NCI-H128 (cell line): ENCODE measurements around the gene TDG.
"Not testable (repeated sequence)": the region's sequence is repeated elsewhere in the genome, so short reads cannot be mapped to it uniquely, and the experiment has no call there.

Source experiments
- DNase-seq: peaks from one replicate; lab custom pipeline; 2025; ENCODE audit not compliant: unreplicated experiment; lab: John Stamatoyannopoulos, UW

Gene TDG

DNA sequence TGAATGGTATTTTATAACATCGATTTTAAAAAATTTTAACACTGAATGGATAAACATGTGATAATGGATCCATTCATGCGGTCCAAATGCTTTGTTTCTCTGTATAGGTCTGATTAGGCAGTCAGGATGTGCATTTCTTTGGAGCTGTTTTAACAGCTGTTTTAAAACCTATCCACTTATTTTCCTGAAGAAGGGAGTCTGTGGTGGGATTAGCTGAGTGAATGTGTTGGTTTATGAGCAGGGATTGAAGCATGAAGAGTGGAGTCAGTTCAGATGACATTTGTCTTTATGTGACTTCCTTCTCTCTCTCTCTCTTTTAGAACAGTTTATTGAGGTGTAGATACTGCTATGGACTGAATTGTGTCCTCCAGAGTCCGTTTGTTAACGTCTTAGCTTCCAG lies 46.7 kb downstream of the TDG start:
- DNase-seq = no peak

DNA sequence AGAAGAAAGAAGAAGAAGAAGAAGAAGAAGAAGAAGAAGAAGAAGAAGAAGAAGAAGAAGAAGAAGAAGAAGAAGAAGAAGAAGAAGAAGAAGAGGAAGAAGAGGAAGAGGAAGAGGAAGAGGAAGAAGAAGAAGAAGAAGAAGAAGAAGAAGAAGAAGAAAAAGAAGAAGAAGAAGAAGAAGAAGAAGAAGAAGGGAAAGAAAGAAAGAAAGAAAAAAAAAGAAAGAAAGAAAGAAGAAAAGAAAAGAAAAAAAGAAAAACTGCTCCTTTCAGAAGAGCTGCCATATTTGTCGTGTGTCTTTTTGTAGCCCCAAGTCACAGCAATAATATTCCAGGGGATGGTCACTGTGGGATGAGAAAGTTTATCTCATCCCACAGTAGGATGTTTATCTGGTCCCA lies 56.2 kb downstream of the TDG start:
- DNase-seq = not testable (repeated sequence)

DNA sequence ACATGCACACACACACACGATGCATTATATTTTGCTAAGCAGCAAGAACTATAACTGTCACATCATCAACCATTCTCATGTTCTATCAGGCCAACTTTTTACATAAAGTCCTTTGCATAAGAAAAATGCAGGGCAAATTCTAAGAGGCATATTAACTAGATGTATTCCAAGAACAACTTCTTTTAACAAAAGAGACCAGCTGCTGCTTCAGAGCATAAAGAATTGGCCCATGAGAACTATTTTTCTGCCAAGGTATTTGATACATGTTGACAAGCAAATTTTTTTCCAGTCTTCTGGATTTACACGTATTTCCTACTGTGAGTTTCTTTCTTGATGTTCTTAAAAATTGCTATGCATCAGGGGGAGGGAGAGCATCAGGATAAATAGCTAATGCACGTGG lies 57.1 kb downstream of the TDG start:
- DNase-seq = no peak

DNA sequence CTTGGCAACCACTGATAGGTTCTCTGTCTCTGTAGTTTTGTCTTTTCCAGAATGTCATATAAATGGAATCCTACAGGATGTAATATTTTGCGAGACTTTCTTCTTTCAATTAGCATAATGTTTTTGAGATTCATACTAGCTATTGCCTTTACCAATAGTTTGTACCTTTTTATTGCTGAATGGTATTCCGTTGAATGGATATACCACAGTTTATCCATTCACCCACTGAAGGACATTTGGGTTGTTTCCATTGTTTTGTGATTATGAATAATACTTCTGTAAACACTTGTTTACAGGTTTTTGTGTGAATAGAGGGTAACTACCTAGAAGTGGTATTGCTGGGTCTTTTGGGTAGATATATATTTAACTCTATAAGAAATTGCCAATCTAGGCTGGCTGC lies 58.0 kb downstream of the TDG start:
- DNase-seq = no peak

DNA sequence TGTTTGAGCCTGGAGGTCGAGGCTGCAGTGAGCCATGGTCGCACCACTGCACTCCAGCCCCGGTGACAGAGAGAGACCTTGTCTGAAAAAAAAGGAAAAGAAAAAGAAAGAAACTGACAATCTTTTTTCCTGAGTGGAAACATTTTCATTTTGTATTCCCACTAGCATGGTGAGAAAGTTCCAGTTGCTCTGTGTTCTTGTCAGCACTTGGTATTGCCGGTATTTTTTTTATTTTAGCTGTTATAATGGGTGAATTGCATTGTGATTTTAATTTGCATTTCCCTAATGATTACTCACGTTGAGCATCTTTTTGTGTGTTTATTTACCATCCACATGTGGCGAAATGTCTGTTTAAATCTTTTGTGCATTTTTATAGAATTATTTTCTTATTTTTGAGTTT lies 58.7 kb downstream of the TDG start:
- DNase-seq = no peak

DNA sequence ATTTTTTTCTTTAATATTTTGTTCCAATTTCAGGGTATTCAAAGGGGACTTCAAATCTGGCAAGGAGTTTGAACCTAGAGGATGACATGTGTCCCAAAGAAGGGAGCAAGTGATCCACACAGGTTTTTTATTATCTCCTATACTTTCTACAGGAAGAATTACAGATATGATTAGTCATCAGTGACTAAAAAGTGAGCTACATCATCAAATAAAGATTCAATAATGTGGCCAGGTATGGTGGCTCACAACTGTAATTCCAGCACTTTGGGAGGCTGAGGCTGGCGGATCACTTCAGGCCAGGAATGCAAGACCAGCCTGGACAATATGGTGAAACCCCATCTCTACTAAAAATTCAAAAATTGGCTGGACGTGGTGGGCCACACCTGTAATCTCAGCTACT lies 60.1 kb downstream of the TDG start:
- no peak for DNase-seq

DNA sequence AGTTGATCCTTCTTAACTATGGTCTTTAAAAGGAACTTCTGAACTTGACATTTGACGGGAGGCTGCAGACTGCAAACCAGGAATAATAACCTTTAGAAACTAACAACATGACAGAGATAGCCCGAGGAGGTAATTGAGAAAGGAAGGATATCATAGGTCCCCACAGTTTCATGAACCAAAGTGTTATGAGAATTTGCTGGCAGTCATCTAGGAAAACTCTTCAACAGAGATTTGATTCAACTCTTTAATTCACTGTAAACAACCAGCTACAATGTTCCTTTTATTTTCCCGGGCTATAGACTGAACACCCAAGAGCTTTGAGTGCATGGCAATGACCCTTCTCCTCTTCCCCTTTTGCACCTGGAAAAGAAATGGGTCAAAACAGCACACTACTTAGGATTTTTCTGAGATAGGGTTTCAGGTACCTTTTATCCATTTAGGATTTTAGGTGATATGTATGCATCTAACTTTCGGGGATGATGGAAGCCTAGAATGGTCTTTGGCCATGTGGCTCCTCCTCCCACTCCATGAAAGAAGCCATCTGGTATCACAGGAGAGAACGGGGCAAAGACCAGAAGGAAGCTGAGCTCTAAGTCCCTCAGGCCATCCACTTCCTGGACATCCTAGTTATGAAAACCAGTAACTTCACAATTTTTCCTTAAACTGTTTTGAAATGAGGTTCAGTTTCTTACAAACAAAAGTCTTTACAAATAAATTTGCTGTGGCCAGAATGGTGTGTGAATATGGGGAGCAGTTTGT lies 61.3 kb downstream of the TDG start:
- no peak for DNase-seq

DNA sequence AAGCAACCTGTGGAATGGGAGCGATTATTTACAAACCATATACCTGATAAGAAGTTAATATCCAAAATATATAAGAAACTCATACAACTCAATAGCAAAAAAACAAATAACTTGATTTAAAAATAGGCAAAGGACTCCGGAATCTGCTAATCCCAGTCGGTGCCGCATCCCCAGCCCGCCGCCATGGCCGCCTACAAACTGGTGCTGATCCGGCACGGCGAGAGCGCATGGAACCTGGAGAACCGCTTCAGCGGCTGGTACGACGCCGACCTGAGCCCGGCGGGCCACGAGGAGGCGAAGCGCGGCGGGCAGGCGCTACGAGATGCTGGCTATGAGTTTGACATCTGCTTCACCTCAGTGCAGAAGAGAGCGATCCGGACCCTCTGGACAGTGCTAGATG lies 64.9 kb downstream of the TDG start:
- DNase-seq = not testable (repeated sequence)

DNA sequence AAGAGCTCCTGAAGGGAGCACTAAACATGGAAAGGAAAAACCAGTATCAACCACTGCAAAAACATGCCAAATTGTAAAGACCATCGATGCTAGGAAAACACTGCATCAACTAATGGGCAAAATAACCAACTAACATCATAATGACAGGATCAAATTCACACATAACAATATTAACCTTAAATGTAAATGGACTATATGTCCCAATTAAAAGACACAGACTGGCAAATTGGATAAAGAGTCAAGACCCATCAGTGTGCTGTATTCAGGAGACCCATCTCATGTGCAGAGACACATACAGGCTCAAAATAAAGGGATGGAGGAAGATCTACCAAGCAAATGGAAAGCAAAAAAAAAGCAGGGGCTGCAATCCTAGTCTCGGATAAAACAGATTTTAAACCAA lies 70.5 kb downstream of the TDG start:
- DNase-seq = not testable (repeated sequence)
